Neutrophil (primary cell): ENCODE results near the gene MANEA.

Experiments used
- H3K27ac ChIP-seq: fragments of 200-600 bp; sonication (generic); 2 replicates; pipeline ENCODE4 v1.5.1; 2016; ENCODE audit warnings: mild to moderate bottlenecking, moderate library complexity
- H3K27me3 ChIP-seq: fragments of 200-600 bp; sonication (generic); 2 replicates; pipeline ENCODE4 v1.6.0; 2016; ENCODE audit warnings: mild to moderate bottlenecking
- H3K36me3 ChIP-seq: fragments of 200-600 bp; sonication (generic); 2 replicates; pipeline ENCODE4 v1.5.1; 2017
- H3K4me1 ChIP-seq, 2 experiments: fragments of 200-600 bp in 1 of 2; sonication (generic) in 1 of 2; 1 replicate in 1 of 2; 2 replicates in 1 of 2; pipeline versions ENCODE4 v1.5.1 to v1.6.1; 2013 to 2016; ENCODE audit warnings: low read depth in 1 of 2, low read length in 1 of 2, mild to moderate bottlenecking in 1 of 2, moderate library complexity in 1 of 2; ENCODE audit not compliant: control insufficient read depth in 1 of 2, insufficient read depth in 1 of 2
- H3K4me3 ChIP-seq, 2 experiments: fragments of 200-600 bp in 1 of 2; sonication (generic) in 1 of 2; 1 replicate in 1 of 2; 2 replicates in 1 of 2; pipeline ENCODE4 v1.5.1; 2013 to 2016; ENCODE audit warnings: low read depth in 1 of 2, low read length in 1 of 2, mild to moderate bottlenecking in 1 of 2, moderate library complexity in 1 of 2
- H3K9me3 ChIP-seq: fragments of 200-600 bp; sonication (generic); 2 replicates; pipeline ENCODE4 v1.5.1; 2016
- CTCF ChIP-seq: fragments of 200-600 bp; sonication (generic); IDR thresholded peaks from 2 replicates; pipeline ENCODE4 v1.5.1; 2016; ENCODE audit warnings: antibody characterized with exemption

MANEA gene

GRCh38 chr6:95545226-95545625 lies 32.1 kb upstream of the MANEA start:
- Histone ChIP-seq H3K4me1 (no peaks in the 10 kb centered on the region), H3K9me3 (no peaks in the 10 kb centered on the region), H3K4me3 (no peak overlapping the region), H3K36me3 (no peaks in the 10 kb centered on the region), H3K27ac (no peak overlapping the region), H3K27me3 (no peaks in the 10 kb centered on the region)
- TF ChIP-seq CTCF, result no peak

- Histone ChIP-seq H3K36me3 (no peaks in the 10 kb centered on the region), H3K9me3 (no peaks in the 10 kb centered on the region)
- TF ChIP-seq CTCF, result no peak
Measured at GRCh38 chr6:95545686-95546085, 31.6 kb upstream of the MANEA start.

GRCh38 chr6:95546148-95546547 lies 31.2 kb upstream of the MANEA start:
- Histone ChIP-seq H3K36me3 (no peaks in the 10 kb centered on the region), H3K4me3 (no peak overlapping the region), H3K9me3 (no peaks in the 10 kb centered on the region), H3K27me3 (no peaks in the 10 kb centered on the region), H3K27ac (no peak overlapping the region), H3K4me1 (no peaks in the 10 kb centered on the region)
- TF ChIP-seq CTCF, result no peak

More at GRCh38 chr6:95545686-95546085, 31.6 kb upstream of the MANEA start:
- Histone ChIP-seq H3K4me3 (no peak overlapping the region), H3K4me1 (no peaks in the 10 kb centered on the region), H3K27me3 (no peaks in the 10 kb centered on the region), H3K27ac (no peak overlapping the region)

GRCh38 chr6:95547043-95547442 lies 30.3 kb upstream of the MANEA start:
- Histone ChIP-seq H3K27me3 (no peaks in the 10 kb centered on the region), H3K4me1 (no peaks in the 10 kb centered on the region), H3K4me3 (no peak overlapping the region), H3K9me3 (no peaks in the 10 kb centered on the region), H3K27ac (no peak overlapping the region), H3K36me3 (no peaks in the 10 kb centered on the region)
- no peak for TF ChIP-seq CTCF

- Histone ChIP-seq H3K4me3 (no peak overlapping the region), H3K36me3 (no peaks in the 10 kb centered on the region), H3K27ac (no peak overlapping the region), H3K9me3 (no peaks in the 10 kb centered on the region), H3K4me1 (no peaks in the 10 kb centered on the region), H3K27me3 (no peaks in the 10 kb centered on the region)
- no peak for TF ChIP-seq CTCF
Measured at GRCh38 chr6:95548188-95548786, 29.0 kb upstream of the MANEA start.
